ENCODE measurements around the gene RFPL3.

- TF ChIP-seq CTCF (IDR thresholded peaks at IDR 0.05) (no peak), EZH2 (IDR thresholded peaks at IDR 0.05; ENCODE audit: borderline replicate concordance, insufficient read depth, low read depth, low read length, poor library complexity, severe bottlenecking) (no peak)
Observed at GRCh38 chr22:32378707-32379272, 21.1 kb downstream of the RFPL3 start.
